ENCODE measurements around the gene RBL1.
"Not testable (repeated sequence)": the region's sequence is repeated elsewhere in the genome, so short reads cannot be mapped to it uniquely, and the experiment has no call there.

The RBL1 gene

GRCh38 chr20:36997121-36997520 lies 98.7 kb downstream of the RBL1 start:
- no peak for DNase-seq (ENCODE audit: low read depth, low spot score)

DNA sequence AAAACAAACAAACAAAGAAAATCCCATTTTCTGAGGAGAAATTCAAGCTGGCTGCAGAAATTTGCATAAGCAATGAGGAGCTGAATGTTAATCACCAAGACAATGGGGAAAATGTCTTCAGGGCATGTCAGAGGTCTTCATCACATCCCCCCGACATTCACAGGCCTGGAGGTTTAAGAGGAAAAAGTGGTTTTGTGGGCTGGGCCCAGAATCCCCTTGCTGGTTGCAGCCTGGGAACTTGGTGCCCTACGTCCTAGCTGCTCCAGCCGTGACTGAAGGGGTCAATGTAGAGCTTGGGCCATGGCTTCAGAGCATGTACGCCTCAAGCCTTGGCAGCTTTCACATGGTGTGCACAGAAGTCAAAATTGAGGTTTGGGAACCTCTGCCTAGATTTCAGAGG lies 101.6 kb downstream of the RBL1 start:
- DNase-seq (ENCODE audit: low read depth, low spot score): not testable (repeated sequence)

DNA sequence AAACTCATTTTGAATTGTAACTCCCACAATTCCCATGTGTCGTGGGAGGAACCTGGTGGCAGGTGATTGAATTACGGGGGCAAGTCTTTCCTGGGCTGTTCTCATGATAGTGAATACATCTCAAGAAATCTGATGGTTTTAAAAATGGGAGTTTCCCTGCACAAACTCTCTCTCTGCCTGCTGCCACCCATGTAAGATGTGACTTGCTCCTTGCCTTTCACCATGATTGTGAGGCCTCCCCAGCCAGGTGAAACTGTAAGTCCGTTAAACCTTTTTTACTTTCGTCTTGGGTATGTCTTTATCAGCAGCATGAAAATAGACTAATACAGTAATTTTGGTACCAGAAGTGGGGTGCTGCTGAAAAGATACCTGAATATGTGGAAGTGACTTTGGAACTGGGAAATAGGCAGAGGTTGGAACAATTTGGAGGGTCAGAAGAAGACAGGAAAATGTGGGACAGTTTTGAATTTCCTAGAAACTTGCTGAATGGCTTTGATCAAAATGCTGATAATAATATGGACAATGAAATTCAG lies 102.9 kb downstream of the RBL1 start:
- no peak for DNase-seq (ENCODE audit: low read depth, low spot score)

GRCh38 chr20:36991703-36992102 lies 104.1 kb downstream of the RBL1 start:
- DNase-seq (ENCODE audit: low read depth, low spot score): no peak

DNA sequence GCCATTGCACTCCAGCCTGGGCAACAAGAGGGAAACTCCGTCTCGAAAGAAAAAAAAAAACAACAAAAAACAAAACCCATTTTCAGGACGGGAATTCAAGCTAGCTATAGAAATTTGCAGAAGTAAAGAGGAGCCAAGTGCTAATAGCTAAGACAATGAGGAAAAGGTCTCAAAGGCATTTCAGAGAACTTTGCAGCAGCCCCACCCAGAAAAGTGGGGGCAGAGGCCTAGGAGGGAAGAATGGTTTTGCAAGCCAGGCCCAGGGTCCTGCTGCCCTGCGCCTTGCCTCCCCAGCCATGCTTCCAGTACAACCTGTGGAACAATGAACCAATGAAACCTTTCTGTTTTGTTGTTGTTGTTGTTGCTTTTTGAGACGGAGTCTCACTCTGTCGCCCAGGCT lies 106.0 kb downstream of the RBL1 start:
- DNase-seq (ENCODE audit: low read depth, low spot score): no peak

GRCh38 chr20:36988494-36988966 lies 107.3 kb downstream of the RBL1 start:
- DNase-seq (ENCODE audit: low read depth, low spot score): no peak

DNA sequence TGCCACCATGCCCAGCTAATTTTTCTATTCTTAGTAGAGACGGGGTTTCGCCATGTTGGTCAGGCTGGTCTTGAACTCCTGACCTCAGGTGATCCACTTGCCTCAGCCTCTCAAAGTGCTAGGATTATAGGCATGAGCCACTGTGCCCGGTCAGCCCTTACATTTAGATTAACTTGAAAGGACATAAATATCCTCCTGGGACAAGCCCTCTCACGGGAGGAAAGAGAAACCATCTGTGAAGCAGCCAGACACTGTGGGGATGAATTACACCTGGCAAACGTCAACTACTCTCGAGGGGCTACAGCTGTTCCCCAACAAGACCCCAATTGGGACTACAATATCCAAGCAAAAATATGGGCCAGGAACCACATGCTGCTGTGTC lies 111.5 kb downstream of the RBL1 start:
- DNase-seq (ENCODE audit: low read depth, low spot score): no peak

DNA sequence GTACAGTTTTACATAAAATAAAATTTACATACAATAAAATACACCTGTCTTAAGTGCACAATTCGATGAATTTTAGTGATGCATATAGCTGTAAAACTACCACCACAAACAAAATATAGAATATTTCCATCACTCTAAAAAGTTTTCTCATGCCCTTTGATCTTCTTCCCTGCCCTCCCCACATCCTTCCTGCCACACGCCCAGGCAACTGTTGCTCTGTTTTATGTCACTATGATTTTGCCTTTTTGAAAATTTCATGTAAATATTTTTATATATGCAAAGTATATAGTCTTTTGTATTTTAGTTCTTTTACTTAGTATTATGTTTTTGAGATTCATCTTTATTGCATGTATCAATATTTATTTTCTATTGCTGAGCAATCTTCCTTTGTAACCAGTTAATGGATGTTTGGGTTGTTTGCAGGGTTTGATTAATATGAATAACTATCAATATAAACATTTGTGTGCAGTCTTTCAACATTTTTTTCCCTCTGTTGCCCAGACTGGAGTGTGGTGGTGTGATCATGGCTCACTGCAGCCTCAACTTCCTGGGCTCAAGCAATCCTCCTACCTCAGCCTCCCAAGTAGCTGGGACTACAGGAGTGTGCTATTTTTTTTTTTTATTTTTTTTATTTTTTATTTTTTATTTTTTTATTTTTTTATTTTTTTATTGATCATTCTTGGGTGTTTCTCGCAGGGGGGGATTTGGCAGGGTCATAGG lies 120.5 kb downstream of the RBL1 start:
- DNase-seq (ENCODE audit: low read depth, low spot score): no peak

- no peak for DNase-seq (ENCODE audit: low read depth, low spot score)
These were observed 121.1 kb downstream of the RBL1 start for GRCh38 chr20:36974660-36975059.

DNA sequence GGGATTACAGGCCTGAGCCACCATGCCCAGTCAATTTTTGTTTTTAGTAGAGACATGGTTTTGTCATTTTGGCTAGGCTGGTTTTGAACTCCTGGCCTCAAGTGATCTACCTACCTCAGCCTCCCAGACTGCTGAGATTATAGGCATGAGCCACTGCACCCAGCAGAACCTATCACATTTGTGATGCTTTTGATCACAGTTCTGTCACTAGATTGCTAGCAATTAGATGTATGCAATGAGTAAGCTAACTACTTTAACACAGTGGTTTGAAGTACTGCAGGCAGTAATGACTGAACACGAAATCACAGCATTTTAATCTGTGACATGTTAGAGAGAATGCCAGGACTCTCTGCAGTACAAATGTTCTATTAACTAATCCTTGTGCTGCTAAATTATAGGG lies 124.7 kb downstream of the RBL1 start:
- DNase-seq (ENCODE audit: low read depth, low spot score): no peak

- DNase-seq (ENCODE audit: low read depth, low spot score): no peak
These were observed 126.2 kb downstream of the RBL1 start for GRCh38 chr20:36969478-36970186.

GRCh38 chr20:36969051-36969450 lies 126.7 kb downstream of the RBL1 start:
- no peak for DNase-seq (ENCODE audit: low read depth, low spot score)

- DNase-seq (ENCODE audit: low read depth, low spot score): no peak
These were observed 128.2 kb downstream of the RBL1 start for GRCh38 chr20:36967636-36968035.

DNA sequence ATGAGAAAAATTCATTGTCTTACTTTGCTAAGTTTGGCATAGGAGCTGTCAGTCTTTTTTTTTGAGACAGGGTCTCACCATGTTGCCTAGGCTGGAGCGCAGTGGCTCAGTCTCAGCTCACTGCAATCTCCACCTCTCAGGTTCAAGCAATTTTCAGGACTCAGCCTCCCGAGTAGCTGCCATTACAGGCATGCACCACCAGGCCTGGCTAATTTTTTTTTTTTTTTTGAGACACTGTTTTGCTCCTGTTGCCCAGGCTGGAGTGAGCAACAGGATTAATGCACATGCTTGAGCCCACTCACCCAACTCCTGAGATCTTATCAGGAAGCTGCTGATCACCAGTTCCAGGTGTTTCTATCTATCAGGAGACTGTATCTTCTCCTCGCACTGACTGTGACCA lies 128.8 kb downstream of the RBL1 start:
- not testable (repeated sequence) for DNase-seq (ENCODE audit: low read depth, low spot score)

DNA sequence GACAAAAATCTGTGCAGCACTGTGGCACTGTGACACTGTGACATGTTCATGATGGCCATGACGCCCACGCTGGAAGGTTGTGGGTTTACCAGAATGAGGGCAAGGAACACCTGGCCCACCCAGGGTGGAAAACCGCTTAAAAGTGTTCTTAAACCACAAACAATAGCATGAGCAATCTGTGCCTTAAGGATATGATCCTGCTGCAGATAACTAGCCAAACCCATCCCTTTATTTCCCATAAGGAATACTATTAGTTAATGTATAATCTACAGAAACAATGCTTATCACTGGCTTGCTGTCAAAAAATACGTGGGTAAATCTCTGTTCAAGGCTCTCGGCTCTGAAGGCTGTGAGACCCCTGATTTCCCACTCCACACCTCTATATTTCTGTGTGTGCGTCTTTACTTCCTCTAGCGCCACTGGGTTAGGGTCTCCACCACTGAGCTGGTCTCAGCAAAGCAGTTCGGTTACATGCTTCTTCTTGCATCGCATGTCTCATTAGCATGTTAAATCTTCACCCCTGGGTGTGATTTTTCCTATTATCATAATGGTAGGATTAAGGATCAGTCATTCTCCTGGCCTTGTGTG lies 133.3 kb downstream of the RBL1 start:
- not testable (repeated sequence) for DNase-seq (ENCODE audit: low read depth, low spot score)

DNA sequence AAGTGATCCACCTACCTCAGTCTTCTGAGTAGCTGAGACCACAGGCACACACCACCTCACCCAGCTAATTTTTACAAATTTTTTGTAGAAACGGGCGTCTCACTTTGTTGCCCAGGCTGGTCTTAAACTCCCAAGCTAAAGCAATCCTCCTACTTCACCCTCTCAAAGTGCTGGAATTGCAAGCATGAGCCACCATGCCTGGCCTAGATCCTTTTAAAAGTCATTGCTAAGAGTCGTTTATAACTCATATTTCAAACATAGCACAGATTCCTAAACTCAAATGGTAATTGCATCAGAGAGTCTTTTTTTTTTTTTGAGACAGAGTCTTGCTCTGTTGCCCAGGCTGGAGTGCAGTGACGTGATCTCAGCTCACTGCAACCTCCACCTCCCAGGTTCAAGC lies 136.6 kb downstream of the RBL1 start:
- DNase-seq (ENCODE audit: low read depth, low spot score): no peak

DNA sequence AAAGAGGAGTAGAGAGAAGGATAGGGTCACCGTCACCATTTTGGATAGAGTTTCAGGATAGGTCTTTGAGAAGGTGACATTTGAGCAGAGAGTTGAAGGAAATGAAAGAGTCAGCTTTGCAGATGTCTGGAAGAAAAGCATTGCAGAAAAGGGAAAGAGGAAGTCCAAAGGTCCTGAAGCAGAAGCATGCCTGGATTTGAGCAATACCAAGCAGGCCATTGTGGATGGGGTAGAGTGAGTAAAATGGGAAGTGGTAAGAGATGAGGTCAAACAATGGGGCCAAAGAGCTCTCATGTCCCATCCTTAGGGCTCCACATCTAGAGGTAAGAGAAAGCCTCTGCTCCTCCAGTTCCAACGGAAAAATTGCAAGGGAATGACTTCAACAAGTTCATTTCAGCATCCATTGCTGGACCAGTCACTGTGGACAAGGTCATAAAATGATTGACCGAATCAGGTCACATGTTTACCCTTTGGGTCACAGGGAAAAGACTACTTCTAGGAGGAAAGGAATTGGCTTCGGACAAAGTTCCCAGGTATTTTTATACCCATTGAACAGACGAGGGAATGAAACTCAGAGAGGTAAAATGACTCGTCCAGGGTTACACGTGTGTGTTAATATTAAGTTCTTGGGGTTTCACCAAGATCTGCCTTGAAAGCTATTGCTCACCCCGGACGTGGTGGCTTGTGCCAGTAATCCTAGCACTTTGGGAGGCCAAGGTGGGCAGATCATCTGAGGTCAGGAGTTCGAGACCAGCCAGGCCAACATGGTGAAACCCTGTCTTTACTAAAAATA lies 137.7 kb downstream of the RBL1 start:
- no peak for DNase-seq (ENCODE audit: low read depth, low spot score)

GRCh38 chr20:36956674-36957073 lies 139.1 kb downstream of the RBL1 start:
- DNase-seq (ENCODE audit: low read depth, low spot score): no peak

DNA sequence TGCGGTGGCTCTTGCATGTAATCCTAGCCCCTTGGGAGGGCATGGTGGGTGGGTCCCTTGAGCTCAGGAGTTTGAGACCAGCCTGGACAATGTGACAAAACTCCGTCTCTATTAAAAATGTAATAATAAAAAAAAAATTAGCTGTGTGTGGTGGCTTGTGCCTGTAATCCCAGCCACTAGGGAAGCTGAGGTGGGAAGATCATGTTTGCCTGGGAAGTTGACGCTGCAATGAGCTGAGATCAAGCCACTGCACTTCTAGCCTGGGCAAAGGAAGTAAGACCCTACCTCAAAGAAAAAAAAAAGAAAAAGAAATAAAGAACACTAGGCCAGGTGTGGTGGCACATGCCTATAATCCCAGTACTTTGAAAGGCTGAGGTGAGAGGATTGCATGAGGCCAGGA lies 139.8 kb downstream of the RBL1 start:
- DNase-seq (ENCODE audit: low read depth, low spot score): no peak

DNA sequence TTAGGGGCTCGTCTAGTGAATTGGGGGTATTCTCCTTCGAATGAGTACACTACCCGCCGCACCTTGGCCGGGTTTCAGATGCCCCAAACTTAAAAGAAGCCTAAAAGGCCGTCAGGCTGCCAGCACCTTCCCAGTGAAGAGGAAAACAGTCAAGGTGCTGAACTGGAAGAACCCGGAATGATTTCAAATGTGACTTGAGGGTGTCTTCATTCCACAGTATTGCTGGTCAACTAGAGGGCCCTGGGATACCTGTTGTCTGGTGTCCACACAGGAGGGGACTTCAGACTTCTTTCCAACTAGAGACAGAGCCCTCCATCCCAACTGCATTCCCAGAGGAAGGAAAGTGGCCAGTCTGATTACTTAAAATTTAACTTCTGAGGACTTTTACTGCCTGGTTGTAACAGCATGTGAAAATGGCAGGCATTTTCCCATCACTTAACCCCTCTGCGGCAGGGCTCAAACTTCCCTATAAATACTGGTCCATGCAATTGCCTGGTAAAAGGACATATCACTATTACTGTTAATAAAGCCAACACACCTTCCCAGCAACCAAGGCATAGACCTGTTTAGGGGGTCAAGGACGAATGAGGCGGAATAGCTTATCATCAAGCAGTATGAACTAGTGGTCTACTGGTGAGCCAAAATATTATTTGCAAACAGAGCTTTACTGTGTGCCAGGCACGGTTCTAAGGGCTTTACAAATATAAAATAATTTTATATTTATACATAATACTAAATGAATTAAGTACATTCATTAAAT lies 143.6 kb downstream of the RBL1 start:
- no peak for DNase-seq (ENCODE audit: low read depth, low spot score)
